NCI-H748 (cell line): ENCODE results near the gene LRRC8D.

Experiments
- DNase-seq: peaks from one replicate; lab custom pipeline; 2025; ENCODE audit not compliant: unreplicated experiment; lab: John Stamatoyannopoulos, UW

The LRRC8D gene

GRCh38 chr1:89865498-89866382, 44.9 kb downstream of the LRRC8D start:
- no peak for DNase-seq

- DNase-seq: no peak
Measured at GRCh38 chr1:89866568-89866967, 45.7 kb downstream of the LRRC8D start.

- DNase-seq: no peak
Measured at GRCh38 chr1:89870998-89871397, 50.2 kb downstream of the LRRC8D start.

- no peak for DNase-seq
Measured at GRCh38 chr1:89871768-89872473, 51.1 kb downstream of the LRRC8D start.

- DNase-seq: no peak
Measured at GRCh38 chr1:89872567-89872966, 51.7 kb downstream of the LRRC8D start.

GRCh38 chr1:89873288-89873687, 52.5 kb downstream of the LRRC8D start:
- DNase-seq: no peak

GRCh38 chr1:89873770-89874169, 52.9 kb downstream of the LRRC8D start:
- DNase-seq: peak; percentile 18

- DNase-seq: no peak
Measured at GRCh38 chr1:89876463-89876862, 55.6 kb downstream of the LRRC8D start.

- DNase-seq: no peak
Measured at GRCh38 chr1:89877756-89878155, 56.9 kb downstream of the LRRC8D start.

- no peak for DNase-seq
Measured at GRCh38 chr1:89878256-89878655, 57.4 kb downstream of the LRRC8D start.

GRCh38 chr1:89880679-89881078, 59.8 kb downstream of the LRRC8D start:
- no peak for DNase-seq

GRCh38 chr1:89881415-89882058, 60.7 kb downstream of the LRRC8D start:
- DNase-seq: no peak

- no peak for DNase-seq
Measured at GRCh38 chr1:89882348-89883029, 61.7 kb downstream of the LRRC8D start.

GRCh38 chr1:89883030-89883379, 62.2 kb downstream of the LRRC8D start:
- no peak for DNase-seq

- no peak for DNase-seq
Measured at GRCh38 chr1:89884718-89885596, 64.1 kb downstream of the LRRC8D start.

- DNase-seq: no peak
Measured at GRCh38 chr1:89887270-89887669, 66.4 kb downstream of the LRRC8D start.

- no peak for DNase-seq
Measured at GRCh38 chr1:89887713-89888112, 66.9 kb downstream of the LRRC8D start.

- no peak for DNase-seq
Measured at GRCh38 chr1:89888480-89889322, 67.9 kb downstream of the LRRC8D start.

- no peak for DNase-seq
Measured at GRCh38 chr1:89889323-89889615, 68.4 kb downstream of the LRRC8D start.
